HG02571 (cell line): Measurements from ENCODE around the gene MAML1.
A peak's percentile ranks its signal among the peaks of the same experiment; 100 is the strongest.

ENCODE experiments used
- ATAC-seq: cut with Tn5 transposase; IDR thresholded peaks from one replicate; pipeline ENCODE4 v1.9.1; 2021; ENCODE audit warnings: mild to moderate bottlenecking, moderate library complexity; ENCODE audit not compliant: unreplicated experiment

Gene MAML1

GRCh38 chr5:179819296-179820126 is 86.9 kb downstream of the MAML1 start:
- peak; percentile 22 for ATAC-seq

- ATAC-seq, result no peak
These were observed 87.5 kb downstream of the MAML1 start for GRCh38 chr5:179820127-179820482.

DNA sequence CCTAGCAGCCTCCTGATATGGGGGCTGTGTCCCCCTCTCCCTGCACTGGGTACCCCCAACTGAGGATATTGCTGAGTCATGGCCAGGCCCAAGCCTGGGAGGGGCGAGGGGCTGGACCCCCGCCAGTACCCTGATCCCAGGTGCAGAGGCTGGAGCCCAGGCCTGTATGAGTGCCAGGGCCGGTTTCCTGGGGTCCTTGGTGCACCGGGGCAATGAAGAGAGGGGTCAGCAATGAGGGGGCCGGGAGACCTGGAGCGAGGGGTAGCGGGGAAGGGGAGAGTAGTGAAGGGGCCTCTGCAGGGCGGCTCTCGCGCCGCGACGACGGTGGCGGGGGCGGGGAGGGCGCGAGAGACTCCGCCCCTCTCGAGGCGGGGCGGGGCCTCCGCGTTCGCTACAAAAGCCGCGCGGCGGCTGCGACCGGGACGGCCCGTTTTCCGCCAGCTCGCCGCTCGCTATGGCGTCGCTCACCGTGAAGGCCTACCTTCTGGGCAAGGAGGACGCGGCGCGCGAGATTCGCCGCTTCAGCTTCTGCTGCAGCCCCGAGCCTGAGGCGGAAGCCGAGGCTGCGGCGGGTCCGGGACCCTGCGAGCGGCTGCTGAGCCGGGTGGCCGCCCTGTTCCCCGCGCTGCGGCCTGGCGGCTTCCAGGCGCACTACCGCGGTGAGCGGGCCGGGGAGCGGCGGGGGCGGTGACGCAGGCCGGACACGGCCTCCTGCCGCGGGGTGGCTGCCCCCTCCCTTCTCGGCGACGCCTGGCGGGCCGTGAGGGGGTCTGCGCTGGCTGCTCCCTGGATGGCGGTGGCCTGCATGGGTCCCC is 88.1 kb downstream of the MAML1 start, which contains the start of gene SQSTM1:
TSS of gene SQSTM1 (plus strand) at position 423 of the 815 bp plus-strand sequence. CDS start at position 455, 32 bp downstream.
- ATAC-seq, result peak; percentile 31

- ATAC-seq, result peak; percentile 41
These were observed 88.9 kb downstream of the MAML1 start for GRCh38 chr5:179821298-179822058.

DNA sequence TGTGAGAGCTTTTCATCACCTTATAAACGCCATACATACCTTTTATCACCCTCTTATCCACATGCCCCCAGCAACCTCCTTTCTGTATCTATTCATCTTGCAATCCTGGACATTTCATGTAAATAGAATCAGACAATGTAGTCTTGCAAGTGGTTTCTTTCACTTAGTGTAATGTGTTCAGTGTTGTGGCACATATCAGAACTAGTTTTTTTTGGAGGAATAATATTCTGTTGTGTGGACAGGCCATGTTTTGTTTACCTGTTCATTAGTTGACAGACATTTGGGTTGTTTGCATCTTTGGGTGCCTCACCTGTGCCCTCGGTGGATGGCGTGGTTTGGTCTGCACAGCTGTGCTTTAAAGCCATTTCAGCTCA is 89.4 kb downstream of the MAML1 start:
- ATAC-seq, result no peak

DNA sequence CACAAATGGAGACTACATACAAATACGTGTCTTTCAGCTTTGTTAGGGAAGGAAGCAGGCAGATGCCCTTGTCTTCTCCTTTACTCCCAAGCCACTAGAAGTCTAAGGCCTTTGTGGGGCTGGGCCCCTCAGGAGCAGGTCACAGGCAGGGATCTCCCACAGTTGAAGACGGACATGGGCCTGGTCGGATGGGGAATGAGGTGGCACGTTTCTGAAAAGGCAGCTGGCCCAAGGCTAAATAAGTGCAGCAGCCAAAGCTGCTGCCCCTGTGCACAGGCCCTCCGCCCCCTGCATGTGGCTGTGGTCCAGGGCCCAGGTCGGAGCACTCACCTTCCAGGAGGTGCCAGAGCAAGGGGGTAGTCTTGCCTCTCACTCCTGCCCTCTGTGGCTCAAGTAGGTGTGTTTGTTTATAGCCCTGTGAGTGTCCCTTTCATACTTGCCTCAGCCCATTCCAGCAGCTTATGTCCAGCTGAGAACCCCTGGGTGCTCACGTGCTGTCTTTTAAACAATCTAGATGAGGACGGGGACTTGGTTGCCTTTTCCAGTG is 89.9 kb downstream of the MAML1 start:
- no peak for ATAC-seq

DNA sequence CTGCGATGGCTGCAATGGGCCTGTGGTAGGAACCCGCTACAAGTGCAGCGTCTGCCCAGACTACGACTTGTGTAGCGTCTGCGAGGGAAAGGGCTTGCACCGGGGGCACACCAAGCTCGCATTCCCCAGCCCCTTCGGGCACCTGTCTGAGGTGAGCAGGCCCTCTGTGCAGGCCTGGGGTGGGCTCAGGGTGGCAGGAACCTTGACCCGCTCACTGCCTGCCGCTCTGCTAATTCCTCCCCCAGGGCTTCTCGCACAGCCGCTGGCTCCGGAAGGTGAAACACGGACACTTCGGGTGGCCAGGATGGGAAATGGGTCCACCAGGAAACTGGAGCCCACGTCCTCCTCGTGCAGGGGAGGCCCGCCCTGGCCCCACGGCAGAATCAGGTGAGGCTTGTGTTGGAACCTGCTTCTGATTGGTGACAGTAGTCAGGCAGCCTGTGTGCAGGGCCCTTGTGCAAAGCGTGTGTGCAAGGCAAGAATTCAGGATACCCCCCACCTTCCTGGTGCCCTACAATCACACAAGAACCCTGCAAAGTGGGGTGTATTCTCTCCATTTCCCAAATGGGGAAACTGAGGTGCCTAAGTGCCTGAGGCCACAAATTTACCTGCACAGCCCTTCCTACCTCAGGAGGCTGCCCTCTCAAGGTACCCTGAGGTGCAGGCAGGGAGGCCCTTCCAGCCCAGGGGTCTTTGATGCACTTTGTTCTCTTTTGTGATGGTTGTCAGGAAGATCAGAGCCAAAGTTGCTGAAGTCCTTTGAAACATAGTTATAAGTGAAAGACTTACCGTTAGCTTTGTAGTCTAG is 91.5 kb downstream of the MAML1 start:
- ATAC-seq, result no peak

- ATAC-seq, result no peak
These were observed 92.1 kb downstream of the MAML1 start for GRCh38 chr5:179824745-179825112.

DNA sequence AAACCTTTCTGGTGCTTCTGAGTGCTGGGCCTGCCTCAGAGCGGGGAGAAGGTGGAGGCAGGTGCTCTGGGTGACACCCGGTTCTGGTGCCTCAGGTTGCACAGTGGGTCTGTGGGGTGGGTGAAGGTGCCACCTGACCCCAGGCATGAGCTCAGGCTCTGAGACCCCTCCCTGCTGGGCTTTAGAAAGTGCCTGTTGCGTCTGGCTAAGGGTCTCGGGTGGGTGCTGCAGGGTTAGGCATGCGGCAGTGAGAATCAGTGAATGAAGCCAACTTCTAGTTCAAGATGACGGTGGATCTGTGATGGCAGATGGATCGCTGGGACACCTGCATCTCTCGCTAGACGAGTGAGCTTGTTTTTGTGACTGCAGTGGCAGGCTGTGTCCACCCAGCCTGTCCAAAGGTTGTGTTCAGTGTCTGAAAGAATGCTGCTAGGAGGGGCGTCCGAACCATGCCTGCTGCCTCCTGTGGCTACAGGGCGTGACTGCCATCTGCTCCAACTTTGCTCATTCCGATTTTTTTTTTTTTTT is 93.1 kb downstream of the MAML1 start:
- ATAC-seq, result no peak
